Measurements from ENCODE around the gene CD82. TPM values are rescaled to one million over a fixed set of nuclear protein-coding genes. Genes with fewer than 3 reads are reported as not detected.

Gene CD82
- total and polyA plus RNA-seq, 2 donors (not counting 1 experiment from before 2014, with no cell fraction given): 192 to 438 TPM

DNA sequence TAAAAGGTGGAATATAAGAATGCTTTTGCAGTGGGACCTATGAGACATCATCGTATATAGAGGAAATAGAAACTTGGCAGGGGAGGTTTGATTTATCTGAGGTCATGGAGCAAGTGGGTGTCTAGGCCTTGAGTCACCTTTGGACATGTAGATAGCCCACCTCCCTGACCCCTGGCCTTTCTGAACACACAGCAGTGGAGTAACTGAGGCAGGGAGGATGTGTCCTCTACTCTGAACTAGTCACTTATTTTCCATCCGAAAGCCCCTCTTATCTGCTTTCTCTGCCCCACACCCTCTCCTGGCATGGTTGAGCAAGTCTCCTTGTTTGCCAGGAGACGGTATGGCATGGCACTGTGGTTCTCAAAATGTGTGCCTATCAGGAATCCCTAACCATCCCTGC is 7.9 kb downstream of the CD82 start:
- Histone ChIP-seq H3K9ac (ENCODE audit: low read length) (peak overlapping the region; percentile 15), H3K4me1 (ENCODE audit: control insufficient read depth in 2 of 2, insufficient read depth in 2 of 2, low read length in 2 of 2) (peaks cover 92 to 99% of the 10 kb centered on the region in 2 donors), H3K79me2 (ENCODE audit: control insufficient read depth, insufficient read depth, low read length) (peaks cover 100% of the 10 kb centered on the region), H3K27me3 (replicated peaks in 1 of 4; ENCODE audit: control extremely low read depth in 1 of 4, control insufficient read depth in 3 of 4, insufficient read depth in 4 of 4, low read length in 3 of 4) (no peaks in the 10 kb centered on the region), H3K4me2 (replicated peaks; ENCODE audit: low read depth, low read length, poor library complexity, severe bottlenecking) (peak overlapping the region; percentile 41), H3K4me3 (ENCODE audit: control extremely low read depth in 1 of 5, extremely low read depth in 1 of 5, insufficient read depth in 1 of 5, low read depth in 2 of 5, low read length in 4 of 5) (peak overlapping the region in 1 of 5 experiments; percentile 13), H4K20me1 (ENCODE audit: control insufficient read depth, insufficient read depth, low read length, poor library complexity, severe bottlenecking) (peaks cover 94% of the 10 kb centered on the region), H3K9me3 (ENCODE audit: control extremely low read depth in 1 of 3, control insufficient read depth in 2 of 3, insufficient read depth in 1 of 3, low read length in 2 of 3) (no peaks in the 10 kb centered on the region), H2AFZ (ENCODE audit: insufficient read depth, low read depth, low read length, poor library complexity, severe bottlenecking) (no peak overlapping the region), H3K27ac (ENCODE audit: low read length in 2 of 2) (peak overlapping the region; percentile 21 to 63), H3K36me3 (replicated peaks in 1 of 2; ENCODE audit: control extremely low read depth in 1 of 2, control insufficient read depth in 1 of 2, extremely low read depth in 1 of 2, insufficient read depth in 2 of 2, low read length in 1 of 2) (peaks cover 0 to 58% of the 10 kb centered on the region in 2 experiments)
- Mint-ChIP-seq H3K4me1 (peaks cover 99% of the 10 kb centered on the region), H3K27me3 (no peaks in the 10 kb centered on the region), H3K9me3 (ENCODE audit: insufficient read depth) (no peaks in the 10 kb centered on the region), H3K27ac (peak overlapping the region; percentile 54), H3K4me3 (peak overlapping the region; percentile 73)
- intact Hi-C loops (cut with micrococcal nuclease): no loop called here
- WGBS (ENCODE audit: insufficient coverage): 90% methylated on average over 2 of the region's 3 CpGs
- ChIA-PET CTCF (interaction anchor here (0.7 to 1.9 kb wide), 4 partner anchors 11 to 49 kb away, joined by 3 to 15 read pairs (median 4); no protein-coding TSS in a partner anchor), POLR2A (interaction anchor here (2.1 kb wide), 1 partner anchor 31 kb away, joined by 5 read pairs; no protein-coding TSS in a partner anchor)
- ATAC-seq (ENCODE audit: low read depth): no peak
- TF ChIP-seq, protein P1, sequence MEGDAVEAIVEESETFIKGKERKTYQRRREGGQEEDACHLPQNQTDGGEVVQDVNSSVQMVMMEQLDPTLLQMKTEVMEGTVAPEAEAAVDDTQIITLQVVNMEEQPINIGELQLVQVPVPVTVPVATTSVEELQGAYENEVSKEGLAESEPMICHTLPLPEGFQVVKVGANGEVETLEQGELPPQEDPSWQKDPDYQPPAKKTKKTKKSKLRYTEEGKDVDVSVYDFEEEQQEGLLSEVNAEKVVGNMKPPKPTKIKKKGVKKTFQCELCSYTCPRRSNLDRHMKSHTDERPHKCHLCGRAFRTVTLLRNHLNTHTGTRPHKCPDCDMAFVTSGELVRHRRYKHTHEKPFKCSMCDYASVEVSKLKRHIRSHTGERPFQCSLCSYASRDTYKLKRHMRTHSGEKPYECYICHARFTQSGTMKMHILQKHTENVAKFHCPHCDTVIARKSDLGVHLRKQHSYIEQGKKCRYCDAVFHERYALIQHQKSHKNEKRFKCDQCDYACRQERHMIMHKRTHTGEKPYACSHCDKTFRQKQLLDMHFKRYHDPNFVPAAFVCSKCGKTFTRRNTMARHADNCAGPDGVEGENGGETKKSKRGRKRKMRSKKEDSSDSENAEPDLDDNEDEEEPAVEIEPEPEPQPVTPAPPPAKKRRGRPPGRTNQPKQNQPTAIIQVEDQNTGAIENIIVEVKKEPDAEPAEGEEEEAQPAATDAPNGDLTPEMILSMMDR (IDR thresholded peaks at IDR 0.05): no peak
- no peak for TF ChIP-seq EZH2 (IDR thresholded peaks at IDR 0.05; ENCODE audit: borderline replicate concordance, insufficient read depth, low read depth, low read length, poor library complexity, severe bottlenecking)
- DNase-seq: no peak

DNA sequence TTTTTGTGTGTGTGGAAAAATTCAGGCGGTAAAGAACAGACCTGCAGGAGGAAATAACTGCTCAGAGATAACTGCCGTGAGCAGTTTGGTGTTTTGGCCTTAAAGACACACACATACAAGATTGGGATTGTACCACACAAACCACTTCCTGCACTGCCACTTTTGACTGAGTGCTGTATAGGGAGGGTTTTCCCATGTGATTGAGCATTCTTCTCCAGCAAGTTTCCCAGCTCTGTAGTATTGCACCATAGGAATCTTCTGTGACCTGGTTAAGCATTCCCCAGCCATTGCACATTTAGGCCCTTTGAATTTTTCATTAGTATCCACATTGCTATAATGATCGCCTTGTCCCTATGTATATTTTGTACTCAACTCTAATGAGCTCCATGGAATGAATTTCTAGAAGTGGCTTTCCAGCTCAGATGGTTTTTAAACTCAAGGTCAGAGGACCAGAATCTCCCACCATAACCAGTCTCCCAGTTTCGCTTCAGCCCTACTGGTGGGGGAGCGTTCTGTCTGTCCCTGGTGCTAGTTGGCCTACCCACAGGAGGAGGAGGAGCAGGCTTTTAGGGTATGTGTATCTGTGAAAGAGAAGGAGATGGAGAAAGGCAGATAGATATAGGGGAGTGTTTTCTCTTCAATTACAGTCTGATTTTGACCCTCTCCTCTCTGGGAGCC is 9.3 kb downstream of the CD82 start:
- Histone ChIP-seq H3K79me2 (ENCODE audit: control insufficient read depth, insufficient read depth, low read length) (peaks cover 100% of the 10 kb centered on the region), H4K20me1 (ENCODE audit: control insufficient read depth, insufficient read depth, low read length, poor library complexity, severe bottlenecking) (peaks cover 94% of the 10 kb centered on the region), H3K27ac (ENCODE audit: low read length in 2 of 2) (peak overlapping the region in 1 of 2 donors; percentile 63), H3K27me3 (replicated peaks in 1 of 4; ENCODE audit: control extremely low read depth in 1 of 4, control insufficient read depth in 3 of 4, insufficient read depth in 4 of 4, low read length in 3 of 4) (no peaks in the 10 kb centered on the region), H3K4me1 (ENCODE audit: control insufficient read depth in 2 of 2, insufficient read depth in 2 of 2, low read length in 2 of 2) (peaks cover 91 to 99% of the 10 kb centered on the region in 2 donors), H3K4me2 (replicated peaks; ENCODE audit: low read depth, low read length, poor library complexity, severe bottlenecking) (peak overlapping the region; percentile 41), H3K4me3 (ENCODE audit: control extremely low read depth in 1 of 5, extremely low read depth in 1 of 5, insufficient read depth in 1 of 5, low read depth in 2 of 5, low read length in 4 of 5) (no peak overlapping the region), H3K9ac (ENCODE audit: low read length) (peak overlapping the region; percentile 15), H3K9me3 (ENCODE audit: control extremely low read depth in 1 of 3, control insufficient read depth in 2 of 3, insufficient read depth in 1 of 3, low read length in 2 of 3) (no peaks in the 10 kb centered on the region), H2AFZ (ENCODE audit: insufficient read depth, low read depth, low read length, poor library complexity, severe bottlenecking) (no peak overlapping the region), H3K36me3 (replicated peaks in 1 of 2; ENCODE audit: control extremely low read depth in 1 of 2, control insufficient read depth in 1 of 2, extremely low read depth in 1 of 2, insufficient read depth in 2 of 2, low read length in 1 of 2) (peaks cover 0 to 68% of the 10 kb centered on the region in 2 experiments)
- Mint-ChIP-seq H3K9me3 (ENCODE audit: insufficient read depth) (no peaks in the 10 kb centered on the region), H3K4me1 (peaks cover 96% of the 10 kb centered on the region), H3K27ac (peak overlapping the region; percentile 54), H3K4me3 (peak overlapping the region; percentile 73), H3K27me3 (no peaks in the 10 kb centered on the region)
- ChIA-PET CTCF (interaction anchor here (0.9 to 1.9 kb wide), 2 partner anchors 37 to 42 kb away, joined by 3 to 15 read pairs; no protein-coding TSS in a partner anchor), POLR2A (interaction anchor here (0.7 to 2.1 kb wide), 2 partner anchors 29 to 39 kb away, joined by 4 to 5 read pairs; no protein-coding TSS in a partner anchor)
- WGBS (ENCODE audit: insufficient coverage): no CpG with 5 or more reads among the region's 5 CpGs
- intact Hi-C loops (cut with micrococcal nuclease): no loop called here
- DNase-seq (no peak), ATAC-seq (ENCODE audit: low read depth) (peak; percentile 22)
- no peak for TF ChIP-seq EZH2 (IDR thresholded peaks at IDR 0.05; ENCODE audit: borderline replicate concordance, insufficient read depth, low read depth, low read length, poor library complexity, severe bottlenecking)
- TF ChIP-seq, protein P1 (IDR thresholded peaks at IDR 0.05): no peak
